HG02970 (cell line): ENCODE results near the gene MYO10.
"Not testable (repeated sequence)": the region's sequence is repeated elsewhere in the genome, so short reads cannot be mapped to it uniquely, and the experiment has no call there.

Experiments used
- ATAC-seq: cut with Tn5 transposase; IDR thresholded peaks from one replicate; pipeline ENCODE4 v1.9.1; 2021; ENCODE audit warnings: mild to moderate bottlenecking, moderate library complexity, moderate number of reproducible peaks; ENCODE audit not compliant: unreplicated experiment, low FRiP score

Gene MYO10

DNA sequence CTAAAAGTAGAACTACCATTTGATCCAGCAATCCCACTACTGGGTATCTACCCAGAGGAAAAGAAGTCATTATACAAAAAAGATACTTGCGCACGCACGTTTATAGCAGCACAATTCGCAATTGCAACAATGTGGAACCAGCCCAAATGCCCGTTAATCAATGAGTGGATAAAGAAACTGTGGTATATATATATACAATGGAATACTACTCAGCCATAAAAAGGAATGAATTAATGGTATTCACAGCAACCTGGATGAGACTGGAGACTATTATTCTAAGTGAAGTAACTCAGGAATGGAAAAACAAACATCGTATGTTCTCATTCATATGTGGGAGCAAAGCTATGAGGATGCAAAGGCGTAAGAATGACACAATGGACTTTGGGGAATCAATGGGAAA, 104.8 kb downstream of the MYO10 start:
- ATAC-seq, result not testable (repeated sequence)

DNA sequence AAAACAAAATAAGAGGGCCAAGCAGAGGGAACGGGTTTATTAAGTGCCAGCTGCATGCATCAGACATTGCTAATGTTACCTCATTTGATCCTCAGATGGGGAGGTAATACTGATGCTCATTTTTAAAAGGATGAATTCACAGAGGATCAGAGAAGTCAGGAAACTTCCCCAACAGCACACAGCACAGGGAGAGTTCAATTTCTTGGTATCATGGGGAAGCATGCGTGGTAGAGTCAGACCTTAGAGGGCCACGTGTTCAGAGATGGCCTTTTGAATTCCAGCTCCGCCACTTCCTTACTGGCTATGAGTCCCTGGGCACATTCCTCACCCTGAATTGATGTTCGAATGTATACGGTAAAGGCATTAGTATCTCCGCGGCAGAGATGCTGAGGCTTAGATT, 108.3 kb downstream of the MYO10 start:
- no peak for ATAC-seq

DNA sequence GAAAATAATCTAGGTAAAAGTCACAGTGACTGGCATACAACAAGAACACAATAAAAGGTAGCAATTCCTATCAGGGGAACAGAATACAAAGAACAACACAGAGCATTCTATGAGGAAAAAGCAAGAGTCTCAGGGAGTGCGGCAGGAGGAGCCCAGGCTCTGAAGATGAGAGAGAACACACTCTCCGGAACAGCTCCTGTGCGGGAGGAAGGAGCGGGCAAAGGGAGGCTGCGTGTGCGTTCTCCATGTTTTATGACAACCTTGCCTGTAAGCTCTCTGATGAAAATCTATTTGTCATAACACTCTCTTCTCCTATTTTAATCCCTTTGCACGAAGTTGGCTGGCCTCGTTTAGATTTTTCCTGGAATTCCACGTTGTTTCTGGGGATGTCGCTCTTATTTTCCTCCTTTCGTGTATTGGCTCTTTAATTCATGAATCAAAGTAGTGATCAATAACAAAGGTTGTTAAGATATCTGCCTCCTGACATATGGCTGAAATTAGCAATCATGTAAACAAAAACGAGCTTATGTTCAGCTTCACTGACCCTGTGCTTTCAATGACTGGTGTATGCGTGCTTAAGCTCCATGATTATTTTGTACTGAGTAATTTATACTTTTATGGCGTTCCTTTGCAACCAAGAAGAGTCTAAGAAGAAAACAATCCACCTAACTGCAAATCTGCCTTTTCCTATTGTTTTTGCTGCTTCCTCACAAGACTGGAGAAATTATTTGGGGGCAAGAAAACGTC, 109.5 kb downstream of the MYO10 start:
- ATAC-seq, result no peak

DNA sequence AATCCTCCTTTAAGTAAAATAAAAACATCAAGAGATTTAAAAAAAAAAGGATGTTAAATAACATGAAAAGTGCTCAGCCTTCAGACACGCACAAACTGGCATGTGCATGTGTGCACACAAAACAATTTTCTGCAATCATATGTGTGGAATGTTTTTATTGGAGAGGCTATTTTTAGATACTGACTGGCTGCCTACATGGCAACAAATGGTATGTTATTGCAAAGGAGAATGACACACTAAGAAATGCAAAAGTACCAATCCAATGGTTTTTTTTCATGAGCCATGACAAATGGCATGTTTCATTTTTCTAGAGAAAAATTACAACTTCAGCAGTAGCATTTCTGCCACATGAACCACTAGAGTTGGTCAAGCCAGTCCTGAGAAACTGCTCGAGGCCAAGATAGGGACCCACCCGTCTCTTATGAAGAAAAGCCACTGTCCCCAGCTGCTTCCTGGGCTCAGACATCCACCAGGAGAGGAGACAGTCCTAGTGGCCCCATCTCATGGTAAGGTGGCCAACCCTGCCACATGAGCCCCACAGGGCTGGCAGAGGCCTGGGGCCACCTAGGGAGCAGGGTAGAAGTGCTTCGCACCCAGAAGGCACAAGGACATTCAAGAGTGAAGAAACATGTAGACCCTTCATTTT, 116.4 kb downstream of the MYO10 start:
- no peak for ATAC-seq

DNA sequence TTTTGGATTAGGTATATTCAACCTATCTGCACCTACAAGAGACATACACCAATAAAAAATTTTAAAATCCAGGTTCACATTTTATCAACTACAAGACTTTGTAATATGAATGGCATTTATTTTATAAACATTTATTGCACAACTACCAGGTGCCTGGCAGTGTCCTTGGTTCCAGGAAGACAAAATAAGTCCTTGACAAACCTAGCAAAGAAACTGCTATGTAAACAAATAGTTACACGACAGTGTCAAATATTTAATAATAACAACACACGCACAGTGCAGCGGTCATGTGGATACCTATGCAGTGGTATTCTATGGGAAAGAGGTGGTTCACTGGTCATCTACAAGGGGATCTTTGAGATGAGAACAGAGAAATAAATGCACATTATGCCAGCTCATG, 120.7 kb downstream of the MYO10 start:
- ATAC-seq, result no peak

DNA sequence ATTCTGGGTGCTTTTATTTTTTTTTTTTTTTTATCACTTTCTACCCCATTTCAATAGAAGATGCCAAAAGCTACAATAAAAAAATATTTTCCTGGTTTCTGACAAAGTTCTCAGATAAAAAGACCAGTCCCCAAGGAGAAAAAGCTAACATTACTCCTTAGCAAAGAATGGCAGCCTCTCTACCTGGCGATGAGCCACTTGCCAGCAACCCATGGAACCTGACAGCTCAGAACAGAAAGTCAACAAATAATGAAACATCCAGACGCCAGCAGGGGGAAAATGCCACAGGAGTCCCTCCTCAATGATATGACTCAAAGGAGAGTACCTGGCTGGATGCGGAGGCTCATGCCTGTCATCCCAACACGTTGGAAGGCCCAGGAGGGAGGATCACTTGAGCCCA, 123.2 kb downstream of the MYO10 start:
- ATAC-seq, result no peak

DNA sequence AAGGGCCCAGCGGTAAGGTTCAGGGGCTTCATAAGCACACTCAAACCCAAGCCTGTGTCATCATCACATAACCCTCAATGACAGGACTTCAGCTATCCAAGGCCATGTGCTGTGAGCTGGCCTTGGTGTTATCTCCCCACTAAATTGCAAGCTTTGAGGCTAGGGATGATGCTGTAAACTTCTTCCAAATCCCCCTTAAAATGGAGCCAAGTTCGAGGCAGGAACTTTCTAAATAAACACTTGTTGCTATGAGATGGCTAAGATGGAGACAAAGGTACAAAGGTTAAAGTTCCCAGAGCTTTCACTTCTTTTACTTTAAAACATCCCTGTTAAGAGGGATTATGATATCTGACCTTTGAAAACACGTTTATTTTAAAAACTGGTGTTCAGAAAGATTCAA, 123.6 kb downstream of the MYO10 start:
- no peak for ATAC-seq

DNA sequence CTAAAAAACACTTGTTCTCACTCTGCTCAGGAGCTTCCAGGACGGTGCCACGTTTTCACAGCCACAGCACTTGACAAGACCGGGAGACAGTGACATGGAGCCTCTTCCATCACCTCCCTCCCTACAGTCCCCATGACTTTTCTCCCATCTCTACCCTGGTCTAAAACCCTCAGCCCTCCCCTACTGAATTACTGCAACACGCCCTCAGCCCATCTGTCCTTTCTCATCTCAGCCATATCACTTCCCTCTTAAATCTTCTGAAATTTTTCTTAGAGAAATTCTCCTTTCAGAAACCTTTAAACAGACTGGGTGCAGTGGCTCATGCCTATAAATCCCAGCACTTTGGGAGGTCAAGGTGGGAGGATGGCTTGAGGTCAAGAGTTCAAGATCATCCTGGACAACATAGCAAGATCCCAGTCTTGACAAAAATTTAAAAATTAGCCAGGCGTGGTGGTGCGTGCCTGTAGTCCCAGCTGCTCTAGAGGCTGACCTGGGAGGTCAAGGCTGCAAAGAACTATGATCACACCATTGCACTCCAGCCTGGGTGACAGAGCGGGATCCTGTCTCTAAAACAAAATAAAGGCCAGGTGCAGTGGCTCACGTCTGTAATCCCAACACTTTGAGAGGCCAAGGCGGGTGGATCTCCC, 125.8 kb downstream of the MYO10 start:
- ATAC-seq, result no peak

DNA sequence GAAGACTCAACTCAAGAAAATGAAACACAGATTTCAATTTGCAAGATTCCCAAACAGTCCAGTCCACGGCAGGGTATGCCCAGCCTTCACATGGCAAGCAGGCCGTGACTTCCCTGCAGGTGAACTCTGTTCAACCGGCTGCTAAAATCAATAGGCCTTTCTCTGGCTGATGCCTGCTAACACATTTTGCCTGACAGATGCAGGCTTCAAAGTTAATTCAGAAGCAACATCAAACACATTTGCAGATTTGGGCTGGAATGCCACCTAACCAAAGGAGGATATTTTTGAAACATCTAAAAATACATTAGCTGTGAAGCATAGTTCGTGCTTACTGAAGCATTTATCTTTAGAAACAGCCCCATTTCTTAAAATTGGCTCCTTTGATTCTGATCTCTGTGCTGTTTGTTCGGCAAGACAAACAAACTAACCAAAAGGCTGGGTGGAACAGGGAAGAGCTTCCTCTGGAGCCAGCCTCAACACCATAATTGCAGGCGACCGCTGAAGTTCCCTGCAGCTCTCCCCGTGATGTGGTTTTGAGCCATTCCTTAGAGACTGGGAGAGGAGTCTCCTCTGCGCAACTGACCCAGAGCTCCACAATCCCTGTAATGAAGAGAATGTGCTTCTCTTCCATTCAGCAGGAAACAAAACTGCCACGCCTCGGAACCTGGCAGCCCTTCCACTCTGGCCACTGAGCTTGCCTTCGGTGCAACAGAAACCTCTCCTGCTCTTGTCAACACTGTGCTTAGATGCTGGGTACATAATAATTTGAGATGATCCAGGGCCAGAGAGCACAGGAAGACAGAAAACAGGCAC, 126.5 kb downstream of the MYO10 start:
- ATAC-seq, result no peak

DNA sequence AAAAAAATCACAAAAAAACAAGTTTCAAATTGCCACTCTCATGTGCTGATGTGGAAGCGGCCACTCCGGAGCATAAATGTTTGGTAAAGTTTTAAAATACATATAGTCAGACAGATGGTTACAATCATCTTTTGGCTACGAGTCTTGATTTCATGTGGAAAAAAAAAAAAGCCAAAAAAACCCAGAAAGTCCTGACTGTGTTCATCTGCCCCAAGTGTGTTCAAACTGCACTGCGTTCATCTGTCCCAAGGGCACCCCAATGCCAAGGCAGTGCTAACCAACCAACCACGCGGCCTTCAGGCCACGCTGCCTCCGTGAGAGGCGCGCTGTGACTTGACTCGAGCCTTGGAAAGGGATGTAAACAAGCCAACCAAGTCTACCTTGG, 127.1 kb downstream of the MYO10 start:
- no peak for ATAC-seq

DNA sequence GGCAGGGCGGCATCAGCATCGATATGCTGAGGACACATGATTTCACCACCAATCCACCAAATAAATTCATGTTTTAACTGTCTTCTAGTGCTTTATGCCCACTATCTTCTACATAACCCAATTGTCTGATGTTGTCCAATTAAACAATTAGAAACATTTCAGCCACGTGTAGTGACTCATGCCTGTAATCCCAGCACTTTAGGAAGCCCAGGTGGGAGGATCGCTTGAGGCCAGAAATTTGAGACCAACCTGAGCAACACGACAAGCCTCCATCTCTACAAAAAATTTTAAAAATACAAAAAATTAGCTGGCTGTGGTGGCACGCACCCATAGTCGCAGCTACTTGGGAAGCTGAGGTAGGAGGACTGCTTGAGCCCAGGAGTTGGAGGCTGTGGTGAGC, 128.1 kb downstream of the MYO10 start:
- ATAC-seq, result no peak

DNA sequence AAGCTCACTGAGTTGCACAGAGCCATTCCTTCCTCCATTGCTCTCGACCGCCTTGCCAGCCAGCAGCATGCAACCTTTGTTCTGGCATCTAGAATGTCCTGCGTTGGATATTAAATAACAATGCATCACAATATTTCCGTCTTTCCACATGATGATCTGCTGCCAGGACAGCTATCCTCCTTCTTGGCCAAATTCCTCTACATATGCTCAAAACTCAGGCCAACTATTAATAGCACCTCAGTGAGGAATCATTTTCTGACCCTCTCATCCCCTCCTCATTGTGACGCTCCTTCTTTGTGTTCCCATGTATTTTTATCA, 128.6 kb downstream of the MYO10 start:
- no peak for ATAC-seq

DNA sequence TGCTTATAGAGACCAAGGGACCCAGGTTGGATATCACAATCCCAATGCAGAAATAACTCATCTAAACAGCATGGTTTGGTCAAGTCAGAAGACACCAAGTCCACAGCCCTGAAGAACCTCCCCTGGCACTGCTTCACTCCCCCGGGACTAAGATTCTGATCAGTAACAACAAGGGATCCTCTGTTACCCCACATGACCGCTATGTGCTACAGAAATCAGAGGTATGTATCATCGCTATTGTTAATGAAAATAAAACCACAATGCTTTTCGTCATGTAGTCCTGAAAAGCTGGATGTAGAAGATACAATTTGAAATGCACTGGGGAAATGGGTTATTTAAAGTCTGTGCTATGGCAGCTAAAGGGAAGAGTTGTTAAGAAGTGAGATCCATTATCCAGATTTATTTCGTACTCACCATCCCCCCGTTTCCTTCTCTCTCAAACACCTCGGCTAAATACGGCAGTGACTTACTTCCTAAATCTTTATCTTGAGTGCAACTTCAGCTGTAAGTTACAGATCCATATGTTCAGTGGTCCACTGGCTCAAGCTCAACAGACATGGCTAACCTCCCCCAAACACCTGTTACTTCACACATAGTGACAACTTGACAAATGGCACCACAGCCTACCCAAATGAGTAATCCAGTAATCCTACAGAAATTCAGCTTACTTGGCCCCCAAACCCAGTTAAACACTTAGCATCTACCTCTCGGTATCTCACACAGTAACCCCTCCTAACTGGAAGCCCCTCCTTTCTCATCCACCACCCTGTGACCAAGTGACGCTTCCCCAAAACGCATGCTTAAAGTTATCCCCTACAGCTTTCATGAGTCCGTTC, 129.2 kb downstream of the MYO10 start:
- no peak for ATAC-seq

DNA sequence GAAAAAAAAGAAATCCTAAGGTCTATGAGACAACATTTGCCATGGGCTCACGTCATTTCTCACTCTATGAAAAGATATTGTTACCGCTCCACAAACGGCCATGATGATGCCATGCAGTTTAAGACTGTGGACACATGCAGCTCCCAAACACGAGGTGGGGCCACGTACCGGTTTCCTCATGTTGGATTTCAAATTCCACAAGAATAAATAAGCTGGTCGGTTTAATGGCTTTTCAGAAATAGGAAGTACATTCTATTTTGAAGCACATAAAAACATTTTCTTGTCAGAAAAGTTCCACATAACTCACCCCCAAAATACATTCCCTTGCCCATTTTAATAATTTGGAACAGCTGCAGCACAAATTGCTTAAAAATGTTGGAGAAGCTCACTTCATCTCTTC, 130.6 kb downstream of the MYO10 start:
- ATAC-seq, result no peak

DNA sequence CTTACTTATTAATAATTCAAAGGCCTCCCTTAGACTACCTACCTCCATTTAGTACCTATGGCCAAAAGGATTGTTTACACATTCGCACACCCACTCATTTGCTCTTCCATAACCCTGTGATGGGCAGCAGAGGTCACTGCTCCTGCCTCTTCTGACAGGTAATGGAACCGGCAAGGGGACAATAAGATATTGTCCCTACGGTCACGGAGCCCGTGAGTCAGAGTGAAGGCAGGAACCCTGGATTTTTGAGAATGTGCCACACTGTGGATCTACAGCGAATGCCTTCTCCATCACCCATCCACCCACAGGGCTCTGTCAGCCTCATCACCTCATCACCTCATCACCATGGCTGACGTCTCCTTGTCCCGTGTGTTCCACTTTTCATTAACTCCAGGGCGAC, 132.3 kb downstream of the MYO10 start:
- ATAC-seq, result no peak

DNA sequence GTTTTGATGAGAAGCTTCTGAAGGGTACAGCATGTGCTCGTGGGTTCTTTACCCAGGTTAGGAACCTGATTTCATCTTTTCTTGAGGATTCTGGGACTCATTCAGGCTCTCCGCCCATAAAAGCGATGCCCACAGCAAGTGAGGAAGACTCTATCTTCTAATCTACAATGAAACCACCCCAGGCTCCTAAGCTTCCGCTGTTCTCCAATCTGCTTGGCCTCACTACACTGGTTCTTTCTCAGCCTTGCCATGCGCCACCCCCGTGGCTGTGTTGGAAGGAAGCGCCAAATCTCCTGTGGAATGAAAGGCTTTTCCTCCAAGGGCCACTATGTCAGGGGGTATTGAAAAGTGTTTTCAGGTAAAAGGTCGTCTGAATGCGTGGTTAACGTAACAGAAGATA, 135.6 kb downstream of the MYO10 start:
- no peak for ATAC-seq

DNA sequence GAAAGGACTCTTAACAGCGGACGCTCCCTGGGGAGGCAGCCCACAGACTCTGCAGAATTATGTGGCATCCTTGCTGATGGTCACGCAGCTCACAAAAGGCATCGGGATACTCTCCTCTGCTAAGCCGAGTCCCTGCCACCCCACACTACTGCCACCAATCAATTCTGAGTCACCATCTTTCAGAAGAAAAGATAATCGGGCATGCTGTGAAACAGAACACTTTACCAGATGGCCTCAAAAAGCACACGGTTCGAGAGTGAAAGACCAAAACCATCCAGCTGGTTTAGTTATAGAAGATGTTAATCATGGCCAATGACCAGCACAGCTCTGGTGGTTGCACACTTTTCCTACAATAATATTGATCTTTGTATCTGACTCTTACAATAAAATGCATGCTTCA, 136.3 kb downstream of the MYO10 start:
- no peak for ATAC-seq

DNA sequence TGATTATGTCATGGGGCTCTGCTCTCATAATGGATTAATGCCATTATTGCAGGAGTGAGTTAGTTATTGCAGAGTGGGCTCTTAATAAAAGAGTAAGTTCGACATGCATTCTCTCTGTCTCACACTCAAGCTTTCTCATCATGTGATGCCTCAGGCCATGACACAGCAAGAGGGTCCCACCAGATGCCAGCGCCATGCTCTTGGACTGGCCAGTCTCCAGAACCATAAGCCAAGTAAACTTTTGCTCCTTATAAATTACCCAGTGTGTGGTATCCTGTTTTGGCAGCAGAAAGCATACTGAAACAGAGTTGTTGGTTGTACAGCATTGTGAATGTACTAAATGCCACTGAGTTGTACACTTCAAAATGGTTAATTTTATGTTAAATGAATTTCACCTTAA, 138.1 kb downstream of the MYO10 start:
- ATAC-seq, result no peak

DNA sequence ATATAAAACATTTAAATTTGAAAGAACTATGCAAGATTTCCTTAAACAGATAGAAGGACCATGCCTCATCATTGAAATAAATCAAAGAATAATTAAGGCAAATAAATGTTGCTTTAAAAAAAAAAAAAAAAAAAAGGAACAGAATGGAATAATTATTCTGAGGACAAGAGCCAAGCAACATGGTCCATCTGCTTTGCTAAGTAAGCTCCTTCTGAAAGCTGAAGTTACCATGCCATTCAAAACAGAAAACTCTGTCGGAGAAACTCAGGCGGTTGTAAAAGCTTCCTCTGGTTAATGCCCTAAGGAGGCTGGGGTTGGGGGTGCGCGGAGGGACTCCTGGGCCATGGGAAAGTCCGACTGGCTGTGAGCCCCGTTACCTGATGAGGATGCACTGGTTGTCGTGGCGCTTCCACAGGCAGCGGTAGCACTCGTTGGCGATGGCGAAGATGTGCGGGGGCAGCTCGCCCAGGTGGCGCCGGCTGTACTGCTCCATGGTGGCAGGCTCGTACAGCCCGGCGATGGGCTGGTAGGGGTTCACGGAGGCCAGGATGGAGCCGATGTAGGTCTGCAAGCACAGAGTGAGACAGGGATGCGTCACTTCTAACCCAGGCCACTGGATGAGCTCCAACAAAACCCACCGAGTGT, 141.7 kb downstream of the MYO10 start:
- ATAC-seq, result no peak
